Erythroblast (primary cell): ENCODE measurements around the gene PLAC8L1.

Experiments used
- GATA1 ChIP-seq: IDR thresholded peaks from 2 replicates; pipeline ENCODE4 v1.6.1; 2011; ENCODE audit warnings: low read depth, mild to moderate bottlenecking, control low read depth, low read length, moderate library complexity
- POLR2A ChIP-seq: IDR thresholded peaks from 2 replicates; pipeline ENCODE4 v1.6.1; 2011; ENCODE audit warnings: mild to moderate bottlenecking, low read length

- no peak for TF ChIP-seq POLR2A
- TF ChIP-seq GATA1: no peak
Observed at GRCh38 chr5:146130440-146131045, 25.2 kb upstream of the PLAC8L1 start.
